IMR-90 (cell line): ENCODE data around the gene SLC4A3. TPM values are rescaled to one million over a fixed set of nuclear protein-coding genes. Genes with fewer than 3 reads are reported as not detected.
"Not testable (repeated sequence)": the region's sequence is repeated elsewhere in the genome, so short reads cannot be mapped to it uniquely, and the experiment has no call there.

ENCODE experiments used
- ATAC-seq: fragments of 200-7000 bp; cut with Tn5 transposase; 2 replicates; pipeline ENCODE4 v1.9.1; 2020; ENCODE audit warnings: low read depth, mild to moderate bottlenecking, moderate library complexity
- BruUV-seq: library from RNA; stranded (reverse); fragments of 400-500 nt; replicated peaks from 2 replicates; lab custom pipeline; 2021; lab: Mats Ljungman, UMichigan
- CTCF ChIA-PET: fragments of 300-600 bp; formaldehyde crosslinking; extraction: SDS; loops from one replicate; lab custom pipeline; 2021; ENCODE audit warnings: antibody characterized with exemption; lab: Yijun Ruan, JAX
- POLR2A ChIA-PET: fragments of 300-600 bp; sonication (Branson Sonifier 250); formaldehyde crosslinking; loops from one replicate; lab custom pipeline; 2022; ENCODE audit warnings: antibody characterized with exemption; ENCODE audit not compliant: unreplicated experiment; lab: Charles Lee
- DNase-seq: peaks from one replicate; pipeline ENCODE4 v3.0.0; 2013
- H2AFZ ChIP-seq: replicated peaks from 2 replicates; pipeline ENCODE3; 2013; ENCODE audit warnings: low read length, mild to moderate bottlenecking; ENCODE audit not compliant: poor library complexity
- H2AK5ac ChIP-seq: 2 replicates; pipeline ENCODE4 v1.6.1; 2013; ENCODE audit warnings: low read depth, low read length, inconsistent platforms
- H2AK9ac ChIP-seq: replicated peaks from 2 replicates; pipeline ENCODE3; 2013; ENCODE audit warnings: mild to moderate bottlenecking, low read depth, low read length, moderate library complexity; ENCODE audit not compliant: poor library complexity
- H2BK120ac ChIP-seq: 2 replicates; pipeline ENCODE4 v1.6.1; 2013; ENCODE audit warnings: low read depth, low read length, inconsistent platforms
- H2BK15ac ChIP-seq: 3 replicates; pipeline ENCODE4 v1.6.1; 2013; ENCODE audit warnings: low read depth, low read length, inconsistent platforms
- H2BK20ac ChIP-seq: 2 replicates; pipeline ENCODE4 v1.6.1; 2013; ENCODE audit warnings: low read depth, mild to moderate bottlenecking, inconsistent platforms, low read length, moderate library complexity
- H2BK5ac ChIP-seq: 2 replicates; pipeline ENCODE4 v1.6.1; 2013; ENCODE audit warnings: mild to moderate bottlenecking, low read depth, low read length, inconsistent platforms; ENCODE audit not compliant: poor library complexity, severe bottlenecking
- H3K14ac ChIP-seq: replicated peaks from 2 replicates; pipeline ENCODE4 v1.6.1; 2013; ENCODE audit warnings: low read depth, low read length, inconsistent platforms
- H3K18ac ChIP-seq: 2 replicates; pipeline ENCODE4 v1.6.1; 2013; ENCODE audit warnings: low read depth, low read length, control low read depth
- H3K23ac ChIP-seq: 2 replicates; pipeline ENCODE4 v1.6.1; 2013; ENCODE audit warnings: low read depth, low read length, inconsistent platforms
- H3K27ac ChIP-seq: 2 replicates; pipeline ENCODE4 v1.5.1; 2013; ENCODE audit warnings: mild to moderate bottlenecking, control low read depth, low read length; ENCODE audit not compliant: insufficient read depth
- H3K27me3 ChIP-seq: 2 replicates; pipeline ENCODE4 v1.6.1; 2013; ENCODE audit warnings: low read length; ENCODE audit not compliant: control insufficient read depth, insufficient read depth
- H3K36me3 ChIP-seq: 2 replicates; pipeline ENCODE4 v1.6.1; 2013; ENCODE audit warnings: low read length, mixed read lengths; ENCODE audit not compliant: control insufficient read depth, insufficient read depth
- H3K4ac ChIP-seq: 2 replicates; pipeline ENCODE4 v1.6.1; 2013; ENCODE audit warnings: low read depth, low read length, inconsistent platforms
- H3K4me1 ChIP-seq: 2 replicates; pipeline ENCODE4 v1.6.1; 2013; ENCODE audit warnings: low read length, mixed read lengths; ENCODE audit not compliant: control insufficient read depth, insufficient read depth
- H3K4me2 ChIP-seq: 2 replicates; pipeline ENCODE4 v1.6.1; 2013; ENCODE audit warnings: low read depth, mild to moderate bottlenecking, control low read depth, low read length, moderate library complexity
- H3K4me3 ChIP-seq: 2 replicates; pipeline ENCODE4 v1.5.1; 2013; ENCODE audit warnings: low read depth, mild to moderate bottlenecking, control low read depth, low read length, moderate library complexity; ENCODE audit not compliant: insufficient read depth
- H3K56ac ChIP-seq: 2 replicates; pipeline ENCODE4 v1.6.1; 2013; ENCODE audit warnings: low read length, inconsistent platforms; ENCODE audit not compliant: insufficient read depth; ENCODE audit errors: extremely low read depth
- H3K79me1 ChIP-seq, 2 experiments: 2 replicates each; pipeline ENCODE4 v1.6.1; 2013; ENCODE audit warnings: low read length in 2 of 2, inconsistent platforms in 1 of 2, low read depth in 1 of 2
- H3K9ac ChIP-seq: 2 replicates; pipeline ENCODE4 v1.6.1; 2013; ENCODE audit warnings: low read depth, low read length, control low read depth
- H3K9me1 ChIP-seq: 2 replicates; pipeline ENCODE4 v1.6.1; 2013; ENCODE audit warnings: low read length, inconsistent platforms; ENCODE audit not compliant: insufficient read depth
- H3K9me3 ChIP-seq: 2 replicates; pipeline ENCODE4 v1.6.1; 2013; ENCODE audit warnings: low read length; ENCODE audit not compliant: control insufficient read depth, insufficient read depth
- H4K20me1 ChIP-seq: 2 replicates; pipeline ENCODE4 v1.6.1; 2013; ENCODE audit warnings: low read length, inconsistent platforms; ENCODE audit not compliant: insufficient read depth
- H4K5ac ChIP-seq: 2 replicates; pipeline ENCODE4 v1.6.1; 2013; ENCODE audit warnings: mild to moderate bottlenecking, low read depth, low read length, control low read depth
- H4K8ac ChIP-seq, 2 experiments: 2 replicates each; pipeline ENCODE4 v1.6.1; 2013; ENCODE audit warnings: low read depth in 2 of 2, low read length in 2 of 2, control low read depth in 1 of 2, inconsistent platforms in 1 of 2
- H4K91ac ChIP-seq: 2 replicates; pipeline ENCODE4 v1.6.1; 2013; ENCODE audit warnings: low read depth, low read length, inconsistent platforms; ENCODE audit not compliant: insufficient read depth
- WGBS, 2 experiments: methylation state at CpG; one replicate each; pipeline versions ENCODE4 v1.1.5 to v1.1.7; 2013; ENCODE audit warnings: missing lambda C conversion rate in 2 of 2; ENCODE audit not compliant: insufficient read length in 1 of 2; ENCODE audit errors: extremely low coverage in 2 of 2; 5-methylcytosine and 5-hydroxymethylcytosine counted together
- dilution Hi-C: fragments of 300-500 bp; cut with HindIII; formaldehyde crosslinking; loops from one replicate; pipeline ENCODE4 v1.14.3; 2018; ENCODE audit warnings: low sequenced_read_pairs; ENCODE audit not compliant: unreplicated experiment
- in situ Hi-C: fragments of 300-500 bp; cut with MboI; formaldehyde crosslinking; loops from 3 replicates; pipeline ENCODE4 v1.14.3; 2019; ENCODE audit warnings: low sequenced_read_pairs, inconsistent platforms, mixed read lengths
- intact Hi-C: fragments of 100-400 bp; cut with micrococcal nuclease; formaldehyde crosslinking; loops from 2 replicates; pipeline ENCODE4 v1.10.0; 2022
- polyA plus RNA-seq, 3 experiments: library from polyadenylated mRNA; depleted of rRNA; stranded (reverse); fragments of >200 nt; gene quantifications; 2 replicates each; pipeline ENCODE4 v1.2.3, GENCODE V29; 2012; ENCODE audit warnings: low replicate concordance in 1 of 3
- total RNA-seq: library from RNA; depleted of rRNA; stranded (reverse); fragments of >200 nt; gene quantifications from 2 replicates; pipeline ENCODE4 v1.2.3, GENCODE V29; 2012

The SLC4A3 gene
- total and polyA plus RNA-seq, 2 of the 4 experiments (the other 2 are of a cell fraction), result 0.90 to 6.1 TPM

- H4K91ac ChIP-seq, POLR2A ChIA-PET, H3K14ac ChIP-seq, BruUV-seq, H2BK15ac ChIP-seq, H2AFZ ChIP-seq, H2BK120ac ChIP-seq, H4K8ac ChIP-seq, ATAC-seq, dilution Hi-C loops, H2AK9ac ChIP-seq, H3K36me3 ChIP-seq, H4K20me1 ChIP-seq, H3K4ac ChIP-seq, H2BK5ac ChIP-seq, intact Hi-C loops, H3K4me2 ChIP-seq, H3K18ac ChIP-seq, H3K9ac ChIP-seq, H3K27ac ChIP-seq, H3K56ac ChIP-seq, H3K9me1 ChIP-seq, H4K5ac ChIP-seq, H3K4me1 ChIP-seq, in situ Hi-C loops, H3K9me3 ChIP-seq, H3K4me3 ChIP-seq, DNase-seq, H2AK5ac ChIP-seq, H2BK20ac ChIP-seq, H3K23ac ChIP-seq, H3K79me1 ChIP-seq: not testable (repeated sequence)
- H3K27me3 ChIP-seq, result peaks cover 23% of the 10 kb centered on the region
- CTCF ChIA-PET, result interaction anchor here (1.0 to 2.0 kb wide), 2 partner anchors 9 to 19 kb away, joined by 4 to 5 read pairs; no protein-coding TSS in a partner anchor
- WGBS, 2 experiments, result no CpG with 5 or more reads among the region's 6 CpGs
Measured at GRCh38 chr2:219651656-219652055, 24.2 kb downstream of the SLC4A3 start.
